K562 (cell line): ENCODE data around the gene HOXB8. TPM values are rescaled to one million over a fixed set of nuclear protein-coding genes. Genes with fewer than 3 reads are reported as not detected.
A peak's percentile ranks its signal among the peaks of the same experiment; 100 is the strongest.

Experiments used
- ATAC-seq: fragments of 200-7000 bp; cut with Tn5 transposase; 3 replicates; pipeline ENCODE4 v1.9.1; 2020; ENCODE audit warnings: moderate library complexity
- BruUV-seq: library from RNA; stranded (reverse); fragments of 400-500 nt; replicated peaks from 2 replicates; lab custom pipeline; 2021; lab: Mats Ljungman, UMichigan
- CTCF ChIA-PET: fragments of 300-600 bp; formaldehyde crosslinking; extraction: SDS; loops from one replicate; lab custom pipeline; 2021; ENCODE audit warnings: low intra/inter-chr PET ratio; lab: Yijun Ruan, JAX
- POLR2A ChIA-PET: fragments of 300-600, 350-650 bp; sonication (Branson Sonifier 250); formaldehyde crosslinking; extraction: SDS; loops from one replicate; lab custom pipeline; 2021; ENCODE audit warnings: antibody characterized with exemption, inconsistent platforms; lab: Yijun Ruan, JAX
- DNase-seq, 4 experiments: peaks; one replicate each; pipeline versions ENCODE4 v3.0.0 to v3.0.0-alpha.2; 2011 to 2018; ENCODE audit warnings: low spot score in 3 of 4, mixed read lengths in 3 of 4; ENCODE audit errors: extremely low read depth in 1 of 4
- FAIRE-seq: peaks from 2 replicates; lab custom pipeline; 2011; peaks lifted over from hg19 to GRCh38; lab: Jason Lieb, UNC
- H2AFZ ChIP-seq: 2 replicates; pipeline ENCODE4 v1.6.0; 2011; ENCODE audit warnings: low read depth, low read length, control low read depth, inconsistent platforms
- H3K27ac ChIP-seq: fragments of 200-600 bp; 3 replicates; pipeline ENCODE4 v1.8.0; 2011; ENCODE audit warnings: low read depth, mild to moderate bottlenecking, control low read depth, inconsistent platforms, low read length, moderate library complexity, mixed read lengths; ENCODE audit errors: extremely low read depth
- H3K27me3 ChIP-seq, 2 experiments: fragments of 300-600 bp in 1 of 2; 2 replicates in 1 of 2; 3 replicates in 1 of 2; pipeline versions ENCODE4 v1.6.0 to v1.8.0; 2011; ENCODE audit warnings: inconsistent platforms in 2 of 2, low read length in 2 of 2, mild to moderate bottlenecking in 1 of 2, mixed read lengths in 1 of 2, moderate library complexity in 1 of 2; ENCODE audit not compliant: control insufficient read depth in 2 of 2, insufficient read depth in 2 of 2
- H3K36me3 ChIP-seq: fragments of 300-600 bp; 3 replicates; pipeline ENCODE4 v1.8.0; 2011; ENCODE audit warnings: mild to moderate bottlenecking, low read length, inconsistent platforms; ENCODE audit not compliant: control insufficient read depth, insufficient read depth
- H3K4me1 ChIP-seq, 2 experiments: fragments of 200-600 bp in 1 of 2; replicated peaks in 1 of 2; 2 replicates in 1 of 2; 3 replicates in 1 of 2; pipeline versions ENCODE4 v1.5.1 to v1.8.0; 2011; ENCODE audit warnings: inconsistent platforms in 2 of 2, low read length in 2 of 2, mild to moderate bottlenecking in 1 of 2, mixed read lengths in 1 of 2, moderate library complexity in 1 of 2; ENCODE audit not compliant: control insufficient read depth in 2 of 2, insufficient read depth in 2 of 2
- H3K4me2 ChIP-seq: 2 replicates; pipeline ENCODE4 v1.6.1; 2011; ENCODE audit warnings: low read length, control low read depth, inconsistent platforms, mixed read lengths; ENCODE audit not compliant: insufficient read depth
- H3K4me3 ChIP-seq: fragments of 200-600 bp; sonication (generic), shearing (Covaris generic); 2 replicates; pipeline ENCODE4 v1.5.1; 2016; ENCODE audit warnings: control low read depth, inconsistent platforms
- H3K79me2 ChIP-seq: fragments of 200-600 bp; 3 replicates; pipeline ENCODE4 v1.8.0; 2011; ENCODE audit warnings: low read length, inconsistent platforms; ENCODE audit not compliant: control insufficient read depth, insufficient read depth
- H3K9ac ChIP-seq, 2 experiments: 2 replicates each; pipeline versions ENCODE4 v1.6.0 to v1.6.1; 2011; ENCODE audit warnings: low read depth in 2 of 2, low read length in 2 of 2, control low read depth in 1 of 2, inconsistent platforms in 1 of 2, mild to moderate bottlenecking in 1 of 2, mixed read lengths in 1 of 2; ENCODE audit not compliant: insufficient read depth in 1 of 2
- H3K9me1 ChIP-seq: one replicate; pipeline ENCODE4 v1.6.0; 2011; ENCODE audit warnings: inconsistent platforms, mild to moderate bottlenecking, low read length, moderate library complexity; ENCODE audit not compliant: control insufficient read depth, insufficient read depth
- H3K9me3 ChIP-seq: replicated peaks from 2 replicates; pipeline ENCODE4 v1.5.1; 2011; ENCODE audit warnings: low read depth, low read length, inconsistent platforms; ENCODE audit not compliant: control insufficient read depth, insufficient read depth
- H4K20me1 ChIP-seq: replicated peaks from 2 replicates; pipeline ENCODE4 v1.6.1; 2011; ENCODE audit warnings: low read length, inconsistent platforms, mixed read lengths; ENCODE audit not compliant: control insufficient read depth, insufficient read depth
- BACH1 ChIP-seq: fragments of 200-800 bp; sonication (Bioruptor generic); IDR thresholded peaks from 2 replicates; pipeline ENCODE4 v1.6.1; 2016; ENCODE audit warnings: missing genetic modification characterization, missing compliant biosample characterization
- HMGXB4 ChIP-seq: sonication (generic); formaldehyde crosslinking; IDR thresholded peaks from 2 replicates; pipeline ENCODE4 v1.8.1; 2023; ENCODE audit warnings: mild to moderate bottlenecking, missing genetic modification reagents
- KLF13 ChIP-seq: fragments of 450-650 bp; IDR thresholded peaks from 2 replicates; pipeline ENCODE4 v1.6.1; 2016; ENCODE audit warnings: missing genetic modification characterization, low read depth, mild to moderate bottlenecking, missing compliant biosample characterization, moderate library complexity, borderline replicate concordance
- MED1 ChIP-seq: sonication (generic); formaldehyde crosslinking; IDR thresholded peaks from 2 replicates; pipeline ENCODE4 v1.8.1; 2023; ENCODE audit warnings: missing genetic modification reagents, borderline replicate concordance
- PHTF2 ChIP-seq: fragments of 250-450 bp; sonication (Bioruptor Pico); IDR thresholded peaks from 2 replicates; pipeline ENCODE4 v1.5.0; 2021; ENCODE audit warnings: mild to moderate bottlenecking
- SAP30 ChIP-seq: fragments of 200-600 bp; sonication (generic); IDR thresholded peaks from 2 replicates; pipeline ENCODE4 v1.6.1; 2012; ENCODE audit warnings: borderline replicate concordance, low read depth, mild to moderate bottlenecking, moderate library complexity, low read length, control low read depth, inconsistent platforms; ENCODE audit not compliant: insufficient read depth, poor library complexity, severe bottlenecking
- STAT6 ChIP-seq: sonication (generic); formaldehyde crosslinking; IDR thresholded peaks from 2 replicates; pipeline ENCODE4 v1.8.1; 2023; ENCODE audit warnings: mild to moderate bottlenecking, missing genetic modification reagents
- TFAM ChIP-seq: fragments of 250-450 bp; sonication (Bioruptor Pico); conservative IDR thresholded peaks from 2 replicates; pipeline ENCODE4 v1.5.0; 2021; ENCODE audit warnings: mild to moderate bottlenecking, moderate library complexity
- TFAP4 ChIP-seq: sonication (generic); formaldehyde crosslinking; IDR thresholded peaks from 2 replicates; pipeline ENCODE4 v1.8.0; 2022; ENCODE audit warnings: missing genetic modification reagents, mild to moderate bottlenecking, moderate library complexity, borderline replicate concordance
- ZNF23 ChIP-seq: fragments of 250-450 bp; sonication (Bioruptor Pico); IDR thresholded peaks from 2 replicates; pipeline ENCODE4 v1.4.0; 2020; ENCODE audit warnings: mild to moderate bottlenecking
- WGBS: fragments of 100-300 bp; shearing (Covaris generic); methylation state at CpG from one replicate; pipeline ENCODE4 v1.1.6; 2016; ENCODE audit warnings: low coverage, mixed read lengths; ENCODE audit not compliant: insufficient coverage; ENCODE audit errors: missing lambda C conversion rate; 5-methylcytosine and 5-hydroxymethylcytosine counted together
- in situ Hi-C: fragments of 300-500 bp; cut with MboI; formaldehyde crosslinking; loops from 4 replicates; pipeline ENCODE4 v1.15.0; 2018; ENCODE audit warnings: inconsistent platforms, mixed read lengths
- intact Hi-C: fragments of 100-400 bp; cut with micrococcal nuclease; formaldehyde crosslinking; loops from 2 replicates; pipeline ENCODE4 v1.14.2; 2022
- polyA plus RNA-seq, 8 experiments: library from polyadenylated mRNA; depleted of rRNA in 4 of 8; stranded (reverse) in 5 of 8; unstranded in 3 of 8; fragments of >200 nt; fragmentation: Nextera tagmentation in 2 of 8; fragmentation: Illumina TruSeq in 1 of 8; extraction: Ambion mirVana in 2 of 8; extraction: Trizol in 1 of 8; gene quantifications; 2 replicates each; pipeline versions ENCODE4 v1.2.1 to v1.2.3, GENCODE V29; 2011 to 2014; ENCODE audit warnings: inconsistent platforms in 1 of 8, missing spikeins in 1 of 8
- total RNA-seq, 7 experiments: library from RNA; depleted of rRNA in 6 of 7; stranded (reverse); fragments of >200 nt in 6 of 7; fragmentation: Illumina TruSeq in 2 of 7; extraction: Trizol in 2 of 7; gene quantifications; 2 replicates each; pipeline versions ENCODE4 v1.2.1 to v1.2.3, GENCODE V29; 2011 to 2021; ENCODE audit warnings: low replicate concordance in 1 of 7

The HOXB8 gene
- total and polyA plus RNA-seq, 9 of the 15 experiments (the other 6 are each of a cell fraction or from before 2014, with no cell fraction given) = 0.52 to 23.8 (median 3.6) TPM

GRCh38 chr17:48618256-48618896 is 3.3 kb upstream of the HOXB8 start:
- in situ Hi-C loops = no loop called here
- ChIA-PET POLR2A (interaction anchor here (0.5 to 1.9 kb wide), 10 partner anchors 8 to 423 kb away, joined by 3 to 8 read pairs (median 3); partner anchors contain the start of gene HOXB9), CTCF (interaction anchor here (0.6 to 2.2 kb wide), 18 partner anchors 16 to 591 kb away, joined by 3 to 10 read pairs (median 4); partner anchors contain the start of gene HOXB5)
- H3K4me1 ChIP-seq = peaks cover 44 to 47% of the 10 kb centered on the region in 2 experiments; a peak in 4 of 5 replicates
- 0 out of 2 replicates have a peak overlapping the region, but pooled peaks have one; percentile 67 for H2AFZ ChIP-seq
- H3K36me3 ChIP-seq = peaks cover 41% of the 10 kb centered on the region
- WGBS = 31% methylated on average over 25 of the region's 25 CpGs
- no peak overlapping the region; the same call in 2 of the 3 replicates for H3K27ac ChIP-seq
- H3K9me3 ChIP-seq = no peaks in the 10 kb centered on the region
- peak overlapping the region; percentile 39 for H3K4me3 ChIP-seq
- intact Hi-C loops = no loop called here
- peaks cover 37% of the 10 kb centered on the region for H4K20me1 ChIP-seq
- BruUV-seq = no TSS peak
- FAIRE-seq = peak; percentile 88
- ATAC-seq = peak; percentile 67
- peak overlapping the region; percentile 76 for H3K4me2 ChIP-seq
- no peaks in the 10 kb centered on the region for H3K27me3 ChIP-seq
- no peaks in the 10 kb centered on the region for H3K9me1 ChIP-seq
- peak; percentile 86 to 92 (median 88) for DNase-seq
- peak overlapping the region; percentile 65 to 84 for H3K9ac ChIP-seq
- H3K79me2 ChIP-seq = peaks cover 66% of the 10 kb centered on the region
- TF ChIP-seq STAT6 (CRISPR knock-in tag) (no peak), SAP30 (no peak), KLF13 (tag) (no peak), HMGXB4 (CRISPR knock-in tag) (no peak), MED1 (CRISPR knock-in tag) (no peak), PHTF2 (CRISPR knock-in tag) (no peak), ZNF23 (CRISPR knock-in tag) (no peak), BACH1 (tag) (no peak), TFAP4 (CRISPR knock-in tag) (peak; percentile 79), TFAM (no peak)
